HCT116 (cell line): ENCODE measurements around the gene CNN2.

ENCODE experiments used
- POLR2A ChIP-seq: IDR thresholded peaks from 2 replicates; pipeline ENCODE4 v1.7.0; 2011; ENCODE audit warnings: borderline replicate concordance; ENCODE audit not compliant: insufficient read depth, insufficient read length; ENCODE audit errors: extremely low read depth
- POLR2AphosphoS5 ChIP-seq: IDR thresholded peaks from 2 replicates; pipeline ENCODE4 v1.6.1; 2011; ENCODE audit warnings: mild to moderate bottlenecking, low read depth, low read length, moderate library complexity
- SP1 ChIP-seq: IDR thresholded peaks from 2 replicates; pipeline ENCODE4 v1.6.1; 2012; ENCODE audit warnings: low read depth
- TF ChIP-seq, protein P1 (sequence below): IDR thresholded peaks from 2 replicates; pipeline ENCODE4 v1.6.1; 2012
- TF ChIP-seq, protein P2 (sequence below), 3 experiments: fragments of 200-600 bp in 1 of 3; sonication (generic) in 1 of 3; IDR thresholded peaks in 2 of 3; conservative IDR thresholded peaks in 1 of 3; 2 replicates each; pipeline ENCODE4 v1.5.1; 2012 to 2017; ENCODE audit warnings: low read depth in 2 of 3, low read length in 2 of 3, antibody characterized with exemption in 1 of 3, borderline replicate concordance in 1 of 3, control low read depth in 1 of 3, mild to moderate bottlenecking in 1 of 3, mixed read lengths in 1 of 3, mixed run types in 1 of 3, moderate library complexity in 1 of 3; ENCODE audit not compliant: insufficient read depth in 1 of 3

DNA sequence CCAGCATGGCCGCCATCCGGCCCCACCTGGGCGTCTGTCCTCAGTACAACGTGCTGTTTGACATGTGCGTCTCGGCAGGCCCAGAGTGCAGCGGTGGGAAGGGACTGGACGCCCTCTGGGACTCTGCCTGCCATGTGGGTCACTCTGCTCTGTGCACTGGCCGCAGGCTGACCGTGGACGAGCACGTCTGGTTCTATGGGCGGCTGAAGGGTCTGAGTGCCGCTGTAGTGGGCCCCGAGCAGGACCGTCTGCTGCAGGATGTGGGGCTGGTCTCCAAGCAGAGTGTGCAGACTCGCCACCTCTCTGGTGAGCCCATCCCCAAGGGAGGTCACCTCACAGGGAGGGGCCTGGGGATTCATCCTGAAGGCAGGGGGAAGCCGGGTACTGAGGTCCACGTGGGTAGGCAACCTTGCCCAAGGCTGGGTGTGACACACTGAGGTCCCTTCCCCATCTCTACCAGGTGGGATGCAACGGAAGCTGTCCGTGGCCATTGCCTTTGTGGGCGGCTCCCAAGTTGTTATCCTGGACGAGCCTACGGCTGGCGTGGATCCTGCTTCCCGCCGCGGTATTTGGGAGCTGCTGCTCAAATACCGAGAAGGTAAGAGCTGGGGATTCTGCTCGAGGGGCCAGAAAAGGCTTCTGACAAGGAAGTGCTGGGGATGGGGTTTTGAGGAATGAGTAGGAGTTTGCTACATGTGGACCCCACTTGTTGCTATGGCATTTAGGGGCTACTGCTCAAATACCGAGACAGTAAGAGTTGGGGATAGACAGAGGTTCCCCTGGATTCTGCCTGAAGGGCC, 24.8 kb downstream of the CNN2 start:
- TF ChIP-seq, protein P1, sequence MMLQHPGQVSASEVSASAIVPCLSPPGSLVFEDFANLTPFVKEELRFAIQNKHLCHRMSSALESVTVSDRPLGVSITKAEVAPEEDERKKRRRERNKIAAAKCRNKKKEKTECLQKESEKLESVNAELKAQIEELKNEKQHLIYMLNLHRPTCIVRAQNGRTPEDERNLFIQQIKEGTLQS, result no peak
- TF ChIP-seq, protein P2, sequence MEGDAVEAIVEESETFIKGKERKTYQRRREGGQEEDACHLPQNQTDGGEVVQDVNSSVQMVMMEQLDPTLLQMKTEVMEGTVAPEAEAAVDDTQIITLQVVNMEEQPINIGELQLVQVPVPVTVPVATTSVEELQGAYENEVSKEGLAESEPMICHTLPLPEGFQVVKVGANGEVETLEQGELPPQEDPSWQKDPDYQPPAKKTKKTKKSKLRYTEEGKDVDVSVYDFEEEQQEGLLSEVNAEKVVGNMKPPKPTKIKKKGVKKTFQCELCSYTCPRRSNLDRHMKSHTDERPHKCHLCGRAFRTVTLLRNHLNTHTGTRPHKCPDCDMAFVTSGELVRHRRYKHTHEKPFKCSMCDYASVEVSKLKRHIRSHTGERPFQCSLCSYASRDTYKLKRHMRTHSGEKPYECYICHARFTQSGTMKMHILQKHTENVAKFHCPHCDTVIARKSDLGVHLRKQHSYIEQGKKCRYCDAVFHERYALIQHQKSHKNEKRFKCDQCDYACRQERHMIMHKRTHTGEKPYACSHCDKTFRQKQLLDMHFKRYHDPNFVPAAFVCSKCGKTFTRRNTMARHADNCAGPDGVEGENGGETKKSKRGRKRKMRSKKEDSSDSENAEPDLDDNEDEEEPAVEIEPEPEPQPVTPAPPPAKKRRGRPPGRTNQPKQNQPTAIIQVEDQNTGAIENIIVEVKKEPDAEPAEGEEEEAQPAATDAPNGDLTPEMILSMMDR (IDR thresholded peaks at IDR 0.05 in 2 of 3, conservative IDR thresholded peaks at IDR 0.05 in 1 of 3; ENCODE audit: borderline replicate concordance in 1 of 3, insufficient read depth in 1 of 3, low read depth in 2 of 3, low read length in 2 of 3), result no peak
- TF ChIP-seq POLR2AphosphoS5, result no peak
- no peak for TF ChIP-seq POLR2A
- no peak for TF ChIP-seq SP1
